ENCODE measurements around the gene SH3D21.

SH3D21 gene

DNA sequence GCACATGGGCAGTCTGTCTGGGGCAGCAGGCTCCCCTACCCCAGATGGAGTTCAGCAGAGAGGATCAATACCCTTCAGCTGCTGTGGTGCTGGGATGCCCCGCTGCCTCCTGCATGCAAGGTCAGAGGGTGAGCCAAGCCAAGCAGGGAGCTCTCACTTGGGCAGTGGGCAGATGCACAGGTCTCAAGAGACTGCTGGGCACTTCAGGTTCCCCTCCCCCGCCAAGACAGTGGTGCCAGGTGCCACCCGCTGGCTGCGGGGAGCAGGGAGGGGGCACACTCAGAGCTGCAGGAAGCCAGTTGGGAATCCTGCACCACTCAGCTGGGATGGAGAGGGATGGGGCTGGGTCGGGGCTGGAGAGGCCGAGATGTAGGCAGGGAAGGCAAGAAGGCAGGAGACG lies 33.0 kb downstream of the SH3D21 start:
- Histone ChIP-seq H3K4me3 (replicated peaks; ENCODE audit: insufficient read depth, low read length) (no peak overlapping the region), H3K27me3 (ENCODE audit: insufficient read depth, poor library complexity, severe bottlenecking) (no peaks in the 10 kb centered on the region), H3K27ac (replicated peaks) (no peak overlapping the region)
- no peak for TF ChIP-seq GABPA (IDR thresholded peaks at IDR 0.05; ENCODE audit: low read depth)
- no peak for TF ChIP-seq CTCF (IDR thresholded peaks at IDR 0.05; ENCODE audit: insufficient read depth, low read length)
- no peak for TF ChIP-seq POLR2AphosphoS5 (IDR thresholded peaks at IDR 0.05; ENCODE audit: low read depth)
- no peak for TF ChIP-seq REST (IDR thresholded peaks at IDR 0.05; ENCODE audit: insufficient replicate concordance, low read depth)
- no peak for TF ChIP-seq SPI1 (IDR thresholded peaks at IDR 0.05; ENCODE audit: borderline replicate concordance, low read depth)
- no peak for DNase-seq (ENCODE audit: low read depth in 1 of 2, low spot score in 1 of 2)

DNA sequence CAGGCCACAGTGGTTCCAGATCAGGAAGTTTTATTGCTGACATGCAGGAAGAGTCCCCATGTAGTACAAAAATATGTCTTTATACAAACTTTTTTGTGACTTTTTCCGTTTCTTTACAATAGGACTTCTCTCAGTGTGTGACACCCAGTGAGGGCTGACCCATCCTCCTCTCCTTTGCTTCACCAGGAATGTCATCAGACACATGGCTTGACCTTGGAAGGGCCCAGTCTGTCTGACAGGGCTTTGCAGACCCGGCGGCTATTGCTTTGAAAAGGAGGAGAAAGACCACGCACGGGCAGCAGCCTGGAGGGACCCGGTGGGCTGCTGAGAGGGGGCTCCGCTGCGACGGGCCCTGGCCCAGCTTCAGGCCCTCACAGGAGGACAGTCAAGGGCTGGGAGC lies 33.4 kb downstream of the SH3D21 start:
- no peak overlapping the region for H3K4me3 ChIP-seq (replicated peaks; ENCODE audit: insufficient read depth, low read length)
- DNase-seq (ENCODE audit: low read depth in 1 of 2, low spot score in 1 of 2), result no peak
- no peak overlapping the region for H3K27ac ChIP-seq (replicated peaks)
- no peaks in the 10 kb centered on the region for H3K27me3 ChIP-seq (ENCODE audit: insufficient read depth, poor library complexity, severe bottlenecking)
- TF ChIP-seq GABPA (IDR thresholded peaks at IDR 0.05; ENCODE audit: low read depth), result no peak
- TF ChIP-seq CTCF (IDR thresholded peaks at IDR 0.05; ENCODE audit: insufficient read depth, low read length), result no peak
- no peak for TF ChIP-seq SPI1 (IDR thresholded peaks at IDR 0.05; ENCODE audit: borderline replicate concordance, low read depth)
- no peak for TF ChIP-seq REST (IDR thresholded peaks at IDR 0.05; ENCODE audit: insufficient replicate concordance, low read depth)
- TF ChIP-seq POLR2AphosphoS5 (IDR thresholded peaks at IDR 0.05; ENCODE audit: low read depth), result no peak

GRCh38 chr1:36341626-36342320 lies 35.6 kb downstream of the SH3D21 start:
- H3K27me3 ChIP-seq (ENCODE audit: insufficient read depth, poor library complexity, severe bottlenecking), result no peaks in the 10 kb centered on the region
- TF ChIP-seq POLR2AphosphoS5 (IDR thresholded peaks at IDR 0.05; ENCODE audit: low read depth), result no peak
- TF ChIP-seq SPI1 (IDR thresholded peaks at IDR 0.05; ENCODE audit: borderline replicate concordance, low read depth), result no peak
- TF ChIP-seq CTCF (IDR thresholded peaks at IDR 0.05; ENCODE audit: insufficient read depth, low read length), result no peak
- no peak for TF ChIP-seq GABPA (IDR thresholded peaks at IDR 0.05; ENCODE audit: low read depth)
- no peak for TF ChIP-seq REST (IDR thresholded peaks at IDR 0.05; ENCODE audit: insufficient replicate concordance, low read depth)

More at GRCh38 chr1:36341626-36342320, 35.6 kb downstream of the SH3D21 start:
- DNase-seq (ENCODE audit: low read depth in 1 of 2, low spot score in 1 of 2), result no peak
- H3K27ac ChIP-seq (replicated peaks), result no peak overlapping the region
- H3K4me3 ChIP-seq (replicated peaks; ENCODE audit: insufficient read depth, low read length), result no peak overlapping the region

Measured in HL-60 (cell line).